AG04449 (cell line): Measurements from ENCODE around the gene SULT4A1.

Source experiments
- CTCF ChIA-PET: fragments of 350-600 bp; formaldehyde crosslinking; extraction: SDS; loops from one replicate; lab custom pipeline; 2021; ENCODE audit warnings: antibody characterized with exemption; lab: Yijun Ruan, JAX
- POLR2A ChIA-PET: fragments of 400-600, 350-600 bp; formaldehyde crosslinking; extraction: SDS; loops from one replicate; lab custom pipeline; 2020; ENCODE audit warnings: antibody characterized with exemption, inconsistent platforms; lab: Yijun Ruan, JAX
- DNase-seq: peaks from one replicate; pipeline ENCODE4 v3.0.0-alpha.2; 2010; ENCODE audit warnings: low read depth, low spot score
- H3K4me3 ChIP-seq: 2 replicates; pipeline ENCODE4 v1.5.1; 2011; ENCODE audit warnings: low read depth, mild to moderate bottlenecking, control low read depth, low read length
- TF ChIP-seq, protein P1 (sequence below): IDR thresholded peaks from one replicate; pipeline ENCODE4 v1.5.1; 2011; ENCODE audit warnings: mild to moderate bottlenecking, moderate library complexity, low read length, control low read depth, inconsistent platforms; ENCODE audit not compliant: insufficient read depth; ENCODE audit errors: missing control alignments

The SULT4A1 gene

DNA sequence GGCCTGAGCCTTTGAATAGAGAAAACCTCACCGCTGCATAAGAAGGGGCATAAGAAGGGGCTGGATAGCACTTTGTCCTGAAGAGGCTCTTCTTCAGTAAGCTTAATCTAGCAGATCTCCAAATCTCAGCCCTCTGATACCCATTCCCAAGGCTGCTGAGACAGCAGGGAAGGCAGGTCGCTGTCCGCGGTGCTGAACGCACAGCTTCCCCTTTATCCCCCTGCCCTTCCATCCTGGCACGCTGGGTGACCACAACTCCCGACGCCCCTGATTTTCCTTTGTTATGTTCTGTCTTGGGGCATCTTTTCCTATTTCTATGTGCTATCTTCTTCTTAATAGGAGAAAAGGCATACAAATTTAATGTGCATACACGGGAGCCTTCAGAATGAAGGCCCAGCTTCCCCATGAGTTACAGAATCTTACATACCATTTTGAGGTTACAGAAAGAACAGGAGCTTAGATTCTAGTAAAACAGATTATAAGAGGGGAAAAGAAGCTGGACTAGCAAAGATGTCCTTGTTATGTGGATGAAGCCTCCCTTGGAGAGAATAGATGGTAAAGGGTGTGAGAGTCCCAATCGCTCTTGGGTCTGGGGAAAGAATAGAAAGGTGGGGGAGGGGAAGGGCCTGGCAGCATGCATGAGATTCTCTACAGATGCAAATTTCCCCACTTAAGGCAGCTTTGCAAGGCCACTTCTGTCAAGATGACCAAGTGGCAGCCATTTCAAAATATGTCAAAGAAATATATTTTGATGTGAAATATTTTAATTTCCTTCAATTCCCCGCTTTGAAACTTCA is 5.7 kb upstream of the SULT4A1 start:
- no peak overlapping the region for H3K4me3 ChIP-seq
- CTCF ChIA-PET: interaction anchor here (0.7 to 2.8 kb wide), 5 partner anchors 9 to 35 kb away, joined by 3 to 15 read pairs (median 5); no protein-coding TSS in a partner anchor

DNA sequence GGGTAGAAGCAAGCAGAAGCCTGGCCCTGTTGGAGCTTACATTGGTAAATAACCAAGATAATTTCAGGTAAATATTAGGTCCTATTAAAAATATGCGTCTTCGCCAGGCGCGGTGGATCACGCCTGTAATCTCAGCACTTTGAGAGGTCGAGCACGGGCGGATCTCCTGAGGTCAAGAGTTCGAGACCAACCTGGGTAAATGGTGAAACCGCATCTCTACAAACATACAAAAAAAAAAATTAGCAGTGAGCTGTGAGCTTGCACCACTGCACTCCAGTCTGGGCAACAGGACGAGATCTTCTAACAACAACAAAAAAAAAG is 529 bp upstream of the SULT4A1 start:
- no peak overlapping the region; the same call in 1 of the 2 replicates for H3K4me3 ChIP-seq
- no peak for DNase-seq
- ChIA-PET POLR2A (no interaction called here), CTCF (interaction anchor here (0.9 to 1.0 kb wide), 2 partner anchors 20 to 22 kb away, joined by 3 to 4 read pairs; no protein-coding TSS in a partner anchor)
- TF ChIP-seq, protein P1, sequence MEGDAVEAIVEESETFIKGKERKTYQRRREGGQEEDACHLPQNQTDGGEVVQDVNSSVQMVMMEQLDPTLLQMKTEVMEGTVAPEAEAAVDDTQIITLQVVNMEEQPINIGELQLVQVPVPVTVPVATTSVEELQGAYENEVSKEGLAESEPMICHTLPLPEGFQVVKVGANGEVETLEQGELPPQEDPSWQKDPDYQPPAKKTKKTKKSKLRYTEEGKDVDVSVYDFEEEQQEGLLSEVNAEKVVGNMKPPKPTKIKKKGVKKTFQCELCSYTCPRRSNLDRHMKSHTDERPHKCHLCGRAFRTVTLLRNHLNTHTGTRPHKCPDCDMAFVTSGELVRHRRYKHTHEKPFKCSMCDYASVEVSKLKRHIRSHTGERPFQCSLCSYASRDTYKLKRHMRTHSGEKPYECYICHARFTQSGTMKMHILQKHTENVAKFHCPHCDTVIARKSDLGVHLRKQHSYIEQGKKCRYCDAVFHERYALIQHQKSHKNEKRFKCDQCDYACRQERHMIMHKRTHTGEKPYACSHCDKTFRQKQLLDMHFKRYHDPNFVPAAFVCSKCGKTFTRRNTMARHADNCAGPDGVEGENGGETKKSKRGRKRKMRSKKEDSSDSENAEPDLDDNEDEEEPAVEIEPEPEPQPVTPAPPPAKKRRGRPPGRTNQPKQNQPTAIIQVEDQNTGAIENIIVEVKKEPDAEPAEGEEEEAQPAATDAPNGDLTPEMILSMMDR: no peak

More for the DNA sequence above, 5.7 kb upstream of the SULT4A1 start:
- DNase-seq: no peak
- POLR2A ChIA-PET: no interaction called here
- TF ChIP-seq, protein P1: no peak

- TF ChIP-seq, protein P1: no peak
- CTCF ChIA-PET: no interaction called here
- no peak for DNase-seq
- POLR2A ChIA-PET: no interaction called here
- peak overlapping the region; percentile 1; the same call in 1 of the 2 replicates for H3K4me3 ChIP-seq
Measured at GRCh38 chr22:43861529-43861928, 784 bp downstream of the SULT4A1 start.

- no peak overlapping the region for H3K4me3 ChIP-seq
- DNase-seq: no peak
- ChIA-PET CTCF (no interaction called here), POLR2A (no interaction called here)
- TF ChIP-seq, protein P1: no peak
Measured at GRCh38 chr22:43860831-43861230, 1.5 kb downstream of the SULT4A1 start.

- DNase-seq: no peak
- ChIA-PET CTCF (interaction anchor here (0.6 kb wide), 1 partner anchor 10 kb away, joined by 3 read pairs; no protein-coding TSS in a partner anchor), POLR2A (no interaction called here)
- TF ChIP-seq, protein P1: no peak
- no peak overlapping the region for H3K4me3 ChIP-seq
Measured at GRCh38 chr22:43860126-43860525, 2.2 kb downstream of the SULT4A1 start.

DNA sequence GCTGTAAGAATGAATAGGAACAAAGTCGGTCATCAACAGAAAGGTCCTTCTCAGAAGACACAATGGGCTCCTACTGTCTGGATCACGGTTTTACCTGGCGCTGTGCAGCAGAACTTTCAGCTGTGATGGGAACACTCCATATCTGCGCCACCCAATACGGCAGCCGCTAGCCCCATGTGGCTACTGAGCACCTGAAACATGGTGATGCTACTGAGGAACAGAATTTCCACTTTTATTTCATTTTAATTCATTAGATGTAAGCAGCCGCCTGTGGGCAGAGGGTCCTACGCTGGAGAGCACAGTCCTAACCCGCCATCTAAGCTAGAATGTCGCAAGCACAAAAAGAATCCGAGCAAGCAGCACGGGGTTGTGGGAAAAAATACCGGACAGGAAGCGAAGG is 2.7 kb downstream of the SULT4A1 start:
- DNase-seq: no peak
- POLR2A ChIA-PET: no interaction called here
- CTCF ChIA-PET: interaction anchor here (0.6 kb wide), 1 partner anchor 10 kb away, joined by 3 read pairs; no protein-coding TSS in a partner anchor
- no peak overlapping the region for H3K4me3 ChIP-seq
- TF ChIP-seq, protein P1: no peak
